SK-N-SH treated with all-trans-retinoic acid at 6 μM for 48 hours (cell line): Measurements from ENCODE around the gene DOCK4.

Experiments used
- ATAC-seq: fragments of 200-7000 bp; cut with Tn5 transposase; 3 replicates; pipeline ENCODE4 v1.9.1; 2020; ENCODE audit warnings: mild to moderate bottlenecking, moderate library complexity
- BACH2 ChIP-seq: fragments of 250-450 bp; sonication (Bioruptor Pico); IDR thresholded peaks from 2 replicates; pipeline ENCODE4 v1.9.0; 2021; ENCODE audit warnings: mild to moderate bottlenecking, borderline replicate concordance
- CSDC2 ChIP-seq: fragments of 250-450 bp; sonication (Bioruptor Pico); IDR thresholded peaks from 2 replicates; pipeline ENCODE4 v1.5.0; 2020; ENCODE audit warnings: mild to moderate bottlenecking, moderate library complexity
- ISL1 ChIP-seq: fragments of 250-450 bp; sonication (Bioruptor Pico); IDR thresholded peaks from 2 replicates; pipeline ENCODE4 v2.1.2; 2022; ENCODE audit warnings: mild to moderate bottlenecking, moderate library complexity
- PPARA ChIP-seq: fragments of 250-450 bp; sonication (Bioruptor Pico); IDR thresholded peaks from 2 replicates; pipeline ENCODE4 v1.5.0; 2020; ENCODE audit warnings: mild to moderate bottlenecking, borderline replicate concordance
- SNAI2 ChIP-seq: fragments of 250-450 bp; sonication (Bioruptor Pico); IDR thresholded peaks from 2 replicates; pipeline ENCODE4 v1.5.0; 2020; ENCODE audit warnings: mild to moderate bottlenecking, moderate library complexity
- TCF4 ChIP-seq: fragments of 250-450 bp; sonication (Bioruptor Pico); IDR thresholded peaks from 2 replicates; pipeline ENCODE4 v1.8.0; 2021; ENCODE audit warnings: mild to moderate bottlenecking, moderate library complexity, borderline replicate concordance
- TOX ChIP-seq: fragments of 250-450 bp; sonication (Bioruptor Pico); IDR thresholded peaks from 2 replicates; pipeline ENCODE4 v1.8.0; 2021; ENCODE audit warnings: mild to moderate bottlenecking, moderate library complexity, borderline replicate concordance
- ZC3H10 ChIP-seq: fragments of 250-450 bp; sonication (Bioruptor Pico); IDR thresholded peaks from 2 replicates; pipeline ENCODE4 v1.5.1; 2021; ENCODE audit warnings: mild to moderate bottlenecking, moderate library complexity
- ZFP3 ChIP-seq: fragments of 250-450 bp; sonication (Bioruptor Pico); IDR thresholded peaks from 2 replicates; pipeline ENCODE4 v1.5.0; 2020; ENCODE audit warnings: mild to moderate bottlenecking, moderate library complexity
- ZFP30 ChIP-seq: fragments of 450-650 bp; formaldehyde crosslinking; IDR thresholded peaks from 2 replicates; pipeline ENCODE4 v1.5.0; 2022; ENCODE audit warnings: mild to moderate bottlenecking, moderate library complexity
- ZNF565 ChIP-seq: fragments of 450-650 bp; formaldehyde crosslinking; conservative IDR thresholded peaks from 2 replicates; pipeline ENCODE4 v1.5.0; 2020; ENCODE audit warnings: low read depth, mild to moderate bottlenecking, moderate library complexity
- ZNF70 ChIP-seq: fragments of 450-650 bp; formaldehyde crosslinking; IDR thresholded peaks from 2 replicates; pipeline ENCODE4 v1.5.0; 2020; ENCODE audit warnings: mild to moderate bottlenecking, moderate library complexity
- ZNF8 ChIP-seq: fragments of 450-650 bp; formaldehyde crosslinking; IDR thresholded peaks from 2 replicates; pipeline ENCODE4 v1.5.0; 2020; ENCODE audit warnings: mild to moderate bottlenecking, moderate library complexity
- TF ChIP-seq, protein P1 (sequence below): fragments of 250-450 bp; sonication (Bioruptor Pico); IDR thresholded peaks from 2 replicates; pipeline ENCODE4 v1.5.0; 2020; ENCODE audit warnings: mild to moderate bottlenecking, moderate library complexity
- TF ChIP-seq, protein P2 (sequence below): fragments of 250-450 bp; sonication (Bioruptor Pico); IDR thresholded peaks from 2 replicates; pipeline ENCODE4 v1.8.0; 2021; ENCODE audit warnings: low read depth, mild to moderate bottlenecking, moderate library complexity, borderline replicate concordance
- TF ChIP-seq, protein P3 (sequence below): fragments of 250-450 bp; sonication (Bioruptor Pico); IDR thresholded peaks from 2 replicates; pipeline ENCODE4 v1.8.0; 2020; ENCODE audit warnings: mild to moderate bottlenecking, moderate library complexity, borderline replicate concordance
- TF ChIP-seq, protein P4 (sequence below): fragments of 250-450 bp; sonication (Bioruptor Pico); IDR thresholded peaks from 2 replicates; pipeline ENCODE4 v1.5.1; 2020; ENCODE audit warnings: low read depth, mild to moderate bottlenecking, moderate library complexity
- TF ChIP-seq, protein P5 (sequence below): fragments of 250-450 bp; sonication (Bioruptor Pico); IDR thresholded peaks from 2 replicates; pipeline ENCODE4 v1.5.1; 2021; ENCODE audit warnings: mild to moderate bottlenecking, moderate library complexity

DOCK4 gene

DNA sequence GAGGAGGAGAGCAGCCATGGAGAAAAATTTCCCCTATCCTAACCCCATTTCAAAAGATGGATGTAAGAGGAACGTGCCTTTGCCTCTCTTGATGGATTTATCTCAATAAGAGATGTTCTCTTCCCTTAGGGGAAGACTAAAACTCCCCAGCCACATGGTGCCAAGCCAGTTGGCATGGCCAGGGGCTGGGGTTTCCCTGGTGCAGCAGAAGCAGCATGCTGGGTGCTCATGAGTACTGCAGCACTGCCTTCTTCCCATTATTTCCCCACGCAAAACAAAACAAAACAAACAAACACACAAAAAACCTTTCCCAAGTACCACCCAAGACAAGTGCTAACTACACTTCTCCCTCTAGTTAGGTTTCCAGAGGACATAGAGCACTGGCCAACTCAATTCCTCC lies 97.2 kb downstream of the DOCK4 start:
- TF ChIP-seq SNAI2 (CRISPR knock-in tag) (no peak), TOX (CRISPR knock-in tag) (no peak), ZNF8 (CRISPR knock-in tag) (no peak), ZFP3 (CRISPR knock-in tag) (no peak), BACH2 (CRISPR knock-in tag) (no peak), ZFP30 (CRISPR knock-in tag) (no peak), ZC3H10 (CRISPR knock-in tag) (no peak), ISL1 (no peak), ZNF70 (CRISPR knock-in tag) (no peak), PPARA (CRISPR knock-in tag) (no peak)
- TF ChIP-seq, protein P1, sequence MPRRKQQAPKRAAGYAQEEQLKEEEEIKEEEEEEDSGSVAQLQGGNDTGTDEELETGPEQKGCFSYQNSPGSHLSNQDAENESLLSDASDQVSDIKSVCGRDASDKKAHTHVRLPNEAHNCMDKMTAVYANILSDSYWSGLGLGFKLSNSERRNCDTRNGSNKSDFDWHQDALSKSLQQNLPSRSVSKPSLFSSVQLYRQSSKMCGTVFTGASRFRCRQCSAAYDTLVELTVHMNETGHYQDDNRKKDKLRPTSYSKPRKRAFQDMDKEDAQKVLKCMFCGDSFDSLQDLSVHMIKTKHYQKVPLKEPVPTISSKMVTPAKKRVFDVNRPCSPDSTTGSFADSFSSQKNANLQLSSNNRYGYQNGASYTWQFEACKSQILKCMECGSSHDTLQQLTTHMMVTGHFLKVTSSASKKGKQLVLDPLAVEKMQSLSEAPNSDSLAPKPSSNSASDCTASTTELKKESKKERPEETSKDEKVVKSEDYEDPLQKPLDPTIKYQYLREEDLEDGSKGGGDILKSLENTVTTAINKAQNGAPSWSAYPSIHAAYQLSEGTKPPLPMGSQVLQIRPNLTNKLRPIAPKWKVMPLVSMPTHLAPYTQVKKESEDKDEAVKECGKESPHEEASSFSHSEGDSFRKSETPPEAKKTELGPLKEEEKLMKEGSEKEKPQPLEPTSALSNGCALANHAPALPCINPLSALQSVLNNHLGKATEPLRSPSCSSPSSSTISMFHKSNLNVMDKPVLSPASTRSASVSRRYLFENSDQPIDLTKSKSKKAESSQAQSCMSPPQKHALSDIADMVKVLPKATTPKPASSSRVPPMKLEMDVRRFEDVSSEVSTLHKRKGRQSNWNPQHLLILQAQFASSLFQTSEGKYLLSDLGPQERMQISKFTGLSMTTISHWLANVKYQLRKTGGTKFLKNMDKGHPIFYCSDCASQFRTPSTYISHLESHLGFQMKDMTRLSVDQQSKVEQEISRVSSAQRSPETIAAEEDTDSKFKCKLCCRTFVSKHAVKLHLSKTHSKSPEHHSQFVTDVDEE: no peak
- TF ChIP-seq, protein P2, sequence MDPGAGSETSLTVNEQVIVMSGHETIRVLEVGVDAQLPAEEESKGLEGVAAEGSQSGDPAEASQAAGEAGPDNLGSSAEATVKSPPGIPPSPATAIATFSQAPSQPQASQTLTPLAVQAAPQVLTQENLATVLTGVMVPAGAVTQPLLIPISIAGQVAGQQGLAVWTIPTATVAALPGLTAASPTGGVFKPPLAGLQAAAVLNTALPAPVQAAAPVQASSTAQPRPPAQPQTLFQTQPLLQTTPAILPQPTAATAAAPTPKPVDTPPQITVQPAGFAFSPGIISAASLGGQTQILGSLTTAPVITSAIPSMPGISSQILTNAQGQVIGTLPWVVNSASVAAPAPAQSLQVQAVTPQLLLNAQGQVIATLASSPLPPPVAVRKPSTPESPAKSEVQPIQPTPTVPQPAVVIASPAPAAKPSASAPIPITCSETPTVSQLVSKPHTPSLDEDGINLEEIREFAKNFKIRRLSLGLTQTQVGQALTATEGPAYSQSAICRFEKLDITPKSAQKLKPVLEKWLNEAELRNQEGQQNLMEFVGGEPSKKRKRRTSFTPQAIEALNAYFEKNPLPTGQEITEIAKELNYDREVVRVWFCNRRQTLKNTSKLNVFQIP (CRISPR knock-in tag): no peak
- TF ChIP-seq, protein P3, sequence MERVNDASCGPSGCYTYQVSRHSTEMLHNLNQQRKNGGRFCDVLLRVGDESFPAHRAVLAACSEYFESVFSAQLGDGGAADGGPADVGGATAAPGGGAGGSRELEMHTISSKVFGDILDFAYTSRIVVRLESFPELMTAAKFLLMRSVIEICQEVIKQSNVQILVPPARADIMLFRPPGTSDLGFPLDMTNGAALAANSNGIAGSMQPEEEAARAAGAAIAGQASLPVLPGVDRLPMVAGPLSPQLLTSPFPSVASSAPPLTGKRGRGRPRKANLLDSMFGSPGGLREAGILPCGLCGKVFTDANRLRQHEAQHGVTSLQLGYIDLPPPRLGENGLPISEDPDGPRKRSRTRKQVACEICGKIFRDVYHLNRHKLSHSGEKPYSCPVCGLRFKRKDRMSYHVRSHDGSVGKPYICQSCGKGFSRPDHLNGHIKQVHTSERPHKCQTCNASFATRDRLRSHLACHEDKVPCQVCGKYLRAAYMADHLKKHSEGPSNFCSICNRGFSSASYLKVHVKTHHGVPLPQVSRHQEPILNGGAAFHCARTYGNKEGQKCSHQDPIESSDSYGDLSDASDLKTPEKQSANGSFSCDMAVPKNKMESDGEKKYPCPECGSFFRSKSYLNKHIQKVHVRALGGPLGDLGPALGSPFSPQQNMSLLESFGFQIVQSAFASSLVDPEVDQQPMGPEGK (CRISPR knock-in tag): no peak
- TF ChIP-seq, protein P4, sequence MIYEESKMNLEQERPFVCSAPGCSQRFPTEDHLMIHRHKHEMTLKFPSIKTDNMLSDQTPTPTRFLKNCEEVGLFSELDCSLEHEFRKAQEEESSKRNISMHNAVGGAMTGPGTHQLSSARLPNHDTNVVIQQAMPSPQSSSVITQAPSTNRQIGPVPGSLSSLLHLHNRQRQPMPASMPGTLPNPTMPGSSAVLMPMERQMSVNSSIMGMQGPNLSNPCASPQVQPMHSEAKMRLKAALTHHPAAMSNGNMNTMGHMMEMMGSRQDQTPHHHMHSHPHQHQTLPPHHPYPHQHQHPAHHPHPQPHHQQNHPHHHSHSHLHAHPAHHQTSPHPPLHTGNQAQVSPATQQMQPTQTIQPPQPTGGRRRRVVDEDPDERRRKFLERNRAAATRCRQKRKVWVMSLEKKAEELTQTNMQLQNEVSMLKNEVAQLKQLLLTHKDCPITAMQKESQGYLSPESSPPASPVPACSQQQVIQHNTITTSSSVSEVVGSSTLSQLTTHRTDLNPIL (CRISPR knock-in tag): no peak
- TF ChIP-seq, all 23 proteins: peak for 0
- no peak for ATAC-seq

DNA sequence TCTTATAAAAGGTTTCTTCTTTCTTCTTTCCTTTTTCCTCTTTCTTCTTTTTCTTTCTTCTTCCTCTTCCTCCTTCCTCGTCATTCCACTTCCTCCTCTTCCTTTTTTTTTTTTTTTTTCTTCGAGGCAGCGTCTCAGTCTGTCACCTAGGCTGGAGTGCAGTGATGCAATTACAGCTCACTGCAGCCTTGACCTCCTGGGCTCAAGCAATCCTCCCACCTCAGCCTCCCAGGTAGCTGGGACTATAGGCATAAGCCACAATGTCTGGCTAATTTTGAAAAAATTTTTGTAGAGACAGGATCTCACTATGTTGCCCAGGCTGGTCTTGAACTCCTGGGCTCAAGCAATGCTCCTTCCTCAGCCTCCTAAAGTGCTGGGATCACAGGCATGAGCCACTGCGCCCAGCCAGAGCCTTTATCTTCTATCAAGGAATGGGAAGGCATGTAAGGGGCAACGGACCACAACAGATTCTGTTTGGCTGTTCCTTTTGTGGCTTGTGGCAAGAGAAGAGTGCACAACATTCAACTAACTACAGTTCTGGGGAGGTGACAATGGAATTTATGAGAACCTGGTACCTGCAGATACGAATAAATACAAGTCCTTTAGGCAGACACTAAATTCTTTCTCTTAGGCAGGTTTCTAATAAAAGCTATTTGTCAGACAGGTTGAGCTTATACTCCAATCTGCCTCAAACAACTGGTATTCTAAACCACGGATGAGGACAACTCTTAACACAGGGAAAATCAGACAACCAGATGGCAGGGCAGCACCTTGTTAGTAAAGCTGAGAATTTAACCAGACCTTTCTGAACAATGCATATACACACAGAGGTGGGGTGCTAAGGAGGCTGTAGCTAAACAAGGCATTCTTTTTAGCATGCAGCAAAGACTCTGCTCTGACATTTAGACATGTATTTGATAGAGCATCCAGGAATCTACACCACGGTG lies 100.3 kb downstream of the DOCK4 start:
- TF ChIP-seq, protein P1: no peak
- TF ChIP-seq ZNF70 (CRISPR knock-in tag): no peak
- no peak for TF ChIP-seq TCF4 (CRISPR knock-in tag)
- no peak for TF ChIP-seq CSDC2 (CRISPR knock-in tag)
- no peak for ATAC-seq

DNA sequence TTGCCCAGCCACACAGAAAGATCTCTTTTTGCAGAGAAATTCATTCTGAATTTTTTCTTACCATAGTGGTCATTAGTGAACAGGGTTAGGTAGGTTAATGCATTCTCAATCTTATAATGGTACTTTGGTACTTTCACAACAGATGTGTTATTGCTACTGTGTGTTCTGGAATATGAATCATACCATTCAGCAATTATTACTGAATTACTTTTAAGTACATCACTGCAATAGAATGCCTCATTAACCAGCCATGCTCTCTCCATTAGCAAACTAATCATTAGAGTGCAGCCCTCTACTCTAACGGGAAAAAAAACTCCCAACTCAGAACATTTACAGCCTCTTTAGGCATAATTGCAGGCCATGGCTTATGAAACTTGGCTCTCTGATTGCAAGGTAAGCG lies 102.1 kb downstream of the DOCK4 start:
- TF ChIP-seq, protein P5, sequence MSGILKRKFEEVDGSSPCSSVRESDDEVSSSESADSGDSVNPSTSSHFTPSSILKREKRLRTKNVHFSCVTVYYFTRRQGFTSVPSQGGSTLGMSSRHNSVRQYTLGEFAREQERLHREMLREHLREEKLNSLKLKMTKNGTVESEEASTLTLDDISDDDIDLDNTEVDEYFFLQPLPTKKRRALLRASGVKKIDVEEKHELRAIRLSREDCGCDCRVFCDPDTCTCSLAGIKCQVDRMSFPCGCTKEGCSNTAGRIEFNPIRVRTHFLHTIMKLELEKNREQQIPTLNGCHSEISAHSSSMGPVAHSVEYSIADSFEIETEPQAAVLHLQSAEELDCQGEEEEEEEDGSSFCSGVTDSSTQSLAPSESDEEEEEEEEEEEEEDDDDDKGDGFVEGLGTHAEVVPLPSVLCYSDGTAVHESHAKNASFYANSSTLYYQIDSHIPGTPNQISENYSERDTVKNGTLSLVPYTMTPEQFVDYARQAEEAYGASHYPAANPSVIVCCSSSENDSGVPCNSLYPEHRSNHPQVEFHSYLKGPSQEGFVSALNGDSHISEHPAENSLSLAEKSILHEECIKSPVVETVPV (CRISPR knock-in tag): peak; percentile 25; the same call in 1 of the 2 replicates
- TF ChIP-seq, protein P4 (CRISPR knock-in tag): 0 out of 2 replicates have a peak, but pooled peaks have one; percentile 11
- TF ChIP-seq ISL1: peak; percentile 40
- TF ChIP-seq ZNF565 (CRISPR knock-in tag): no peak
- ATAC-seq: no peak
